ENCODE data around the gene FANCC. TPM values are rescaled to one million over a fixed set of nuclear protein-coding genes. Genes with fewer than 3 reads are reported as not detected.

The FANCC gene
- total and polyA plus RNA-seq, 2 of the 8 experiments (the other 6 are each of a cell fraction or from before 2014, with no cell fraction given) = 7.8 to 15.2 TPM

DNA sequence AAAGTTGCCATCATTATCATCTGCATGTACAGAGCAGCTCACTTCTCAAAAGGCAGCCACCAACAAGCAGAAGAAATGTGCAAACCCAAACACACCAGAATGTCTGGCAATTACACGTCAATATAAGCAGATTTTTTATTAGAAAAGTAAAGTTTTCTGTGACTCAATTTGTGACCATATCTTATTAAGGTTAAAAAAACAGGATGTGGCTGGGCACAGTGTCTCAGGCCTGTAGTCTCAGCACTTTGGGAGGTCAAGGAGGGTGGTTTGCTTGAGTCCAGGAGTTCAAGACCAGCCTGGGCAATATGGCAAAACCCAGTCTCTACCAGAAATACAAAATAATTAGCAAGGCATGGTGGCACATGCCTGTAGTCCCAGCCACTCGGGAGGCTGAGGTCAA is 176.7 kb downstream of the FANCC start:
- no peaks in the 10 kb centered on the region for H3K79me1 ChIP-seq (ENCODE audit: low read depth, low read length)
- no peak overlapping the region for H4K91ac ChIP-seq (replicated peaks; ENCODE audit: insufficient read length, low read length)
- H3K23me2 ChIP-seq (ENCODE audit: low read depth, low read length) = no peaks in the 10 kb centered on the region
- FAIRE-seq (no peak), DNase-seq (ENCODE audit: low read depth in 1 of 2, low spot score in 2 of 2) (no peak)
- CTCF ChIA-PET (ENCODE audit: partially characterized antibody) = interaction anchor here (0.8 to 1.1 kb wide), 2 partner anchors 9 to 27 kb away, joined by 3 to 4 read pairs; no protein-coding TSS in a partner anchor
- 80% methylated on average over 2 of the region's 2 CpGs; no CpG with 5 or more reads in 1 of the 2 experiments for WGBS, 2 experiments (ENCODE audit: extremely low coverage in 1 of 2, insufficient coverage in 1 of 2, insufficient read length in 1 of 2, insufficient replicate concordance in 2 of 2, low coverage in 1 of 2, low lambda C conversion rate in 2 of 2, missing lambda C conversion rate in 1 of 2)
- no peaks in the 10 kb centered on the region for H3K9me3 ChIP-seq (ENCODE audit: insufficient read depth in 2 of 2, low read depth in 1 of 2, low read length in 1 of 2)
- no peaks in the 10 kb centered on the region for H3K27me3 ChIP-seq (replicated peaks in 1 of 4; ENCODE audit: control insufficient read depth in 3 of 4, extremely low read depth in 1 of 4, insufficient read depth in 3 of 4, low read length in 3 of 4)
- H3K79me2 ChIP-seq (ENCODE audit: control insufficient read depth in 1 of 2, insufficient read depth in 2 of 2, low read length in 2 of 2) = no peaks in the 10 kb centered on the region
- no peak overlapping the region for H3K4ac ChIP-seq (replicated peaks; ENCODE audit: insufficient read length, low read depth, low read length)
- POLR2A ChIA-PET (ENCODE audit: partially characterized antibody) = no interaction called here
- no peak overlapping the region for H3K4me3 ChIP-seq (ENCODE audit: extremely low read depth in 1 of 4, insufficient read depth in 2 of 4, low read depth in 3 of 4, low read length in 4 of 4)
- no peak overlapping the region for H3K14ac ChIP-seq (ENCODE audit: insufficient read length)
- H2BK5ac ChIP-seq (ENCODE audit: low read depth, low read length) = no peak overlapping the region
- H2BK12ac ChIP-seq (ENCODE audit: low read depth, low read length) = no peak overlapping the region
- no peak overlapping the region for H3K9ac ChIP-seq (replicated peaks in 1 of 4; ENCODE audit: extremely low read depth in 1 of 4, low read depth in 3 of 4, low read length in 3 of 4)
- H3K18ac ChIP-seq (ENCODE audit: extremely low read depth, low read length) = no peak overlapping the region
- no peak overlapping the region for H3K27ac ChIP-seq (ENCODE audit: low read depth, low read length)
- no peak overlapping the region for H3K56ac ChIP-seq (replicated peaks; ENCODE audit: insufficient read length, low read depth, low read length)
- no peaks in the 10 kb centered on the region for H4K20me1 ChIP-seq (replicated peaks in 1 of 2; ENCODE audit: control insufficient read depth in 1 of 2, insufficient read depth in 2 of 2, low read length in 2 of 2)
- H2AFZ ChIP-seq (ENCODE audit: low read length) = no peak overlapping the region
- H3K4me1 ChIP-seq (replicated peaks in 1 of 4; ENCODE audit: control insufficient read depth in 3 of 4, insufficient read depth in 4 of 4, low read length in 3 of 4) = no peaks in the 10 kb centered on the region; a peak in 1 of 7 replicates
- H3K23ac ChIP-seq (ENCODE audit: insufficient read length) = no peak overlapping the region
- no peak overlapping the region for H2BK20ac ChIP-seq (ENCODE audit: low read length)
- H2BK15ac ChIP-seq (ENCODE audit: low read length) = no peak overlapping the region
- no peak overlapping the region for H4K8ac ChIP-seq (ENCODE audit: extremely low read depth, insufficient read depth, low read length)
- H2BK120ac ChIP-seq (replicated peaks; ENCODE audit: low read depth, low read length) = no peak overlapping the region
- H3K36me3 ChIP-seq (ENCODE audit: control insufficient read depth in 2 of 4, insufficient read depth in 4 of 4, low read length in 3 of 4) = no peaks in the 10 kb centered on the region
- no peak overlapping the region for H3K4me2 ChIP-seq (ENCODE audit: insufficient read depth in 1 of 2, low read depth in 2 of 2, low read length in 2 of 2)
- no peak overlapping the region for H2AK5ac ChIP-seq (ENCODE audit: low read depth, low read length)
- no peak overlapping the region for H4K5ac ChIP-seq (ENCODE audit: insufficient read length, low read depth, low read length)
- TF ChIP-seq, protein P1, sequence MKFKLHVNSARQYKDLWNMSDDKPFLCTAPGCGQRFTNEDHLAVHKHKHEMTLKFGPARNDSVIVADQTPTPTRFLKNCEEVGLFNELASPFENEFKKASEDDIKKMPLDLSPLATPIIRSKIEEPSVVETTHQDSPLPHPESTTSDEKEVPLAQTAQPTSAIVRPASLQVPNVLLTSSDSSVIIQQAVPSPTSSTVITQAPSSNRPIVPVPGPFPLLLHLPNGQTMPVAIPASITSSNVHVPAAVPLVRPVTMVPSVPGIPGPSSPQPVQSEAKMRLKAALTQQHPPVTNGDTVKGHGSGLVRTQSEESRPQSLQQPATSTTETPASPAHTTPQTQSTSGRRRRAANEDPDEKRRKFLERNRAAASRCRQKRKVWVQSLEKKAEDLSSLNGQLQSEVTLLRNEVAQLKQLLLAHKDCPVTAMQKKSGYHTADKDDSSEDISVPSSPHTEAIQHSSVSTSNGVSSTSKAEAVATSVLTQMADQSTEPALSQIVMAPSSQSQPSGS (IDR thresholded peaks at IDR 0.05; ENCODE audit: low read length) = no peak
- TF ChIP-seq RXRA (IDR thresholded peaks at IDR 0.05; ENCODE audit: insufficient read depth, low read depth, low read length) (no peak), MAFK (IDR thresholded peaks at IDR 0.05; ENCODE audit: low read depth, low read length) (no peak), KDM5A (IDR thresholded peaks at IDR 0.05; ENCODE audit: low read length) (no peak), JUND (IDR thresholded peaks at IDR 0.05; ENCODE audit: low read length) (no peak), NANOG (IDR thresholded peaks at IDR 0.05; ENCODE audit: insufficient read depth, low read depth, low read length, poor library complexity, severe bottlenecking) (no peak), TEAD4 (IDR thresholded peaks at IDR 0.05; ENCODE audit: low read depth, low read length) (no peak), KDM4A (IDR thresholded peaks at IDR 0.05; ENCODE audit: low read depth, low read length, severe bottlenecking) (no peak), TAF7 (optimal IDR thresholded peaks at IDR 0.05; ENCODE audit: borderline replicate concordance, low read depth, low read length) (no peak), EP300 (IDR thresholded peaks at IDR 0.05; ENCODE audit: borderline replicate concordance in 1 of 2, low read depth in 2 of 2, low read length in 2 of 2) (no peak)
- TF ChIP-seq, protein P2, sequence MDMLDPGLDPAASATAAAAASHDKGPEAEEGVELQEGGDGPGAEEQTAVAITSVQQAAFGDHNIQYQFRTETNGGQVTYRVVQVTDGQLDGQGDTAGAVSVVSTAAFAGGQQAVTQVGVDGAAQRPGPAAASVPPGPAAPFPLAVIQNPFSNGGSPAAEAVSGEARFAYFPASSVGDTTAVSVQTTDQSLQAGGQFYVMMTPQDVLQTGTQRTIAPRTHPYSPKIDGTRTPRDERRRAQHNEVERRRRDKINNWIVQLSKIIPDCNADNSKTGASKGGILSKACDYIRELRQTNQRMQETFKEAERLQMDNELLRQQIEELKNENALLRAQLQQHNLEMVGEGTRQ (IDR thresholded peaks at IDR 0.05; ENCODE audit: low read length) = no peak
